ENCODE results near the gene FGF21. TPM values are rescaled to one million over a fixed set of nuclear protein-coding genes. Genes with fewer than 3 reads are reported as not detected.
"Not testable (repeated sequence)": the region's sequence is repeated elsewhere in the genome, so short reads cannot be mapped to it uniquely, and the experiment has no call there.

FGF21 gene
- polyA plus RNA-seq, 4 donors: not detected

GRCh38 chr19:48780631-48781391, 25.5 kb downstream of the FGF21 start:
- DNase-seq (ENCODE audit: low read depth in 4 of 4, low spot score in 3 of 4): no peak

- no peak for DNase-seq (ENCODE audit: low read depth in 4 of 4, low spot score in 3 of 4)
Measured at GRCh38 chr19:48784527-48784926, 29.2 kb downstream of the FGF21 start.

- DNase-seq (ENCODE audit: low read depth in 4 of 4, low spot score in 3 of 4): not testable (repeated sequence)
Measured at GRCh38 chr19:48786422-48786821, 31.1 kb downstream of the FGF21 start.

GRCh38 chr19:48787331-48787730, 32.0 kb downstream of the FGF21 start:
- not testable (repeated sequence) for DNase-seq (ENCODE audit: low read depth in 4 of 4, low spot score in 3 of 4)

GRCh38 chr19:48793271-48793670, 37.9 kb downstream of the FGF21 start:
- no peak for DNase-seq (ENCODE audit: low read depth in 4 of 4, low spot score in 3 of 4)

GRCh38 chr19:48794291-48794690, 39.0 kb downstream of the FGF21 start:
- no peak for DNase-seq (ENCODE audit: low read depth in 4 of 4, low spot score in 3 of 4)

- peak; percentile 88 to 92 (median 90) for DNase-seq (ENCODE audit: low read depth in 4 of 4, low spot score in 3 of 4)
Measured at GRCh38 chr19:48795055-48795684, 39.8 kb downstream of the FGF21 start.

- no peak for DNase-seq (ENCODE audit: low read depth in 4 of 4, low spot score in 3 of 4)
Measured at GRCh38 chr19:48795685-48796070, 40.4 kb downstream of the FGF21 start.

GRCh38 chr19:48796298-48797083, 41.2 kb downstream of the FGF21 start:
- DNase-seq (ENCODE audit: low read depth in 4 of 4, low spot score in 3 of 4): no peak

- DNase-seq (ENCODE audit: low read depth in 4 of 4, low spot score in 3 of 4): no peak
Measured at GRCh38 chr19:48797103-48797502, 41.8 kb downstream of the FGF21 start.

GRCh38 chr19:48798937-48799336, 43.6 kb downstream of the FGF21 start:
- no peak for DNase-seq (ENCODE audit: low read depth in 4 of 4, low spot score in 3 of 4)

- no peak for DNase-seq (ENCODE audit: low read depth in 4 of 4, low spot score in 3 of 4)
Measured at GRCh38 chr19:48799358-48800300, 44.3 kb downstream of the FGF21 start.

- DNase-seq (ENCODE audit: low read depth in 4 of 4, low spot score in 3 of 4): no peak
Measured at GRCh38 chr19:48802623-48803022, 47.3 kb downstream of the FGF21 start.

- no peak for DNase-seq (ENCODE audit: low read depth in 4 of 4, low spot score in 3 of 4)
Measured at GRCh38 chr19:48804496-48804895, 49.2 kb downstream of the FGF21 start.

- DNase-seq (ENCODE audit: low read depth in 4 of 4, low spot score in 3 of 4): no peak
Measured at GRCh38 chr19:48805452-48805851, 50.1 kb downstream of the FGF21 start.

- no peak for DNase-seq (ENCODE audit: low read depth in 4 of 4, low spot score in 3 of 4)
Measured at GRCh38 chr19:48806518-48806817, 51.1 kb downstream of the FGF21 start.

- no peak for DNase-seq (ENCODE audit: low read depth in 4 of 4, low spot score in 3 of 4)
Measured at GRCh38 chr19:48806818-48807589, 51.7 kb downstream of the FGF21 start.

- no peak for DNase-seq (ENCODE audit: low read depth in 4 of 4, low spot score in 3 of 4)
Measured at GRCh38 chr19:48807590-48808308, 52.4 kb downstream of the FGF21 start.

Data from left renal pelvis (tissue), 4 donors.